OCI-LY3 (cell line): Measurements from ENCODE around the gene STK39.

Experiments
- EZH2phosphoT487 ChIP-seq: fragments of 200-600 bp; shearing (Covaris generic); IDR thresholded peaks from 2 replicates; pipeline ENCODE4 v1.6.1; 2018; ENCODE audit warnings: antibody characterized with exemption, mixed run types, low read depth
- TF ChIP-seq, protein P1 (sequence below): fragments of 200-600, 300-600 bp; sonication (generic); IDR thresholded peaks from 2 replicates; pipeline ENCODE4 v1.5.1; 2014; ENCODE audit warnings: antibody characterized with exemption, low read length, low read depth

GRCh38 chr2:167939514-167940345 lies 307.7 kb downstream of the STK39 start:
- TF ChIP-seq, protein P1, sequence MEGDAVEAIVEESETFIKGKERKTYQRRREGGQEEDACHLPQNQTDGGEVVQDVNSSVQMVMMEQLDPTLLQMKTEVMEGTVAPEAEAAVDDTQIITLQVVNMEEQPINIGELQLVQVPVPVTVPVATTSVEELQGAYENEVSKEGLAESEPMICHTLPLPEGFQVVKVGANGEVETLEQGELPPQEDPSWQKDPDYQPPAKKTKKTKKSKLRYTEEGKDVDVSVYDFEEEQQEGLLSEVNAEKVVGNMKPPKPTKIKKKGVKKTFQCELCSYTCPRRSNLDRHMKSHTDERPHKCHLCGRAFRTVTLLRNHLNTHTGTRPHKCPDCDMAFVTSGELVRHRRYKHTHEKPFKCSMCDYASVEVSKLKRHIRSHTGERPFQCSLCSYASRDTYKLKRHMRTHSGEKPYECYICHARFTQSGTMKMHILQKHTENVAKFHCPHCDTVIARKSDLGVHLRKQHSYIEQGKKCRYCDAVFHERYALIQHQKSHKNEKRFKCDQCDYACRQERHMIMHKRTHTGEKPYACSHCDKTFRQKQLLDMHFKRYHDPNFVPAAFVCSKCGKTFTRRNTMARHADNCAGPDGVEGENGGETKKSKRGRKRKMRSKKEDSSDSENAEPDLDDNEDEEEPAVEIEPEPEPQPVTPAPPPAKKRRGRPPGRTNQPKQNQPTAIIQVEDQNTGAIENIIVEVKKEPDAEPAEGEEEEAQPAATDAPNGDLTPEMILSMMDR: no peak
- TF ChIP-seq EZH2phosphoT487: no peak
